Stomach (tissue), 4 donors: ENCODE results near the gene STK11.

Experiments used
- CTCF ChIP-seq, 7 experiments: fragments of 450-650 bp in 4 of 7; fragments of 200-600 bp in 3 of 7; sonication (generic) in 3 of 7; IDR thresholded peaks; one replicate each; pipeline ENCODE4 v1.5.1; 2016 to 2019; ENCODE audit warnings: antibody characterized with exemption in 7 of 7, control low read depth in 2 of 7, mild to moderate bottlenecking in 1 of 7
- POLR2A ChIP-seq, 4 donors: fragments of 450-650 bp; IDR thresholded peaks; one replicate each; pipeline ENCODE4 v1.6.1; 2016; ENCODE audit warnings: antibody characterized with exemption in 4 of 4, control low read depth in 2 of 4, mild to moderate bottlenecking in 1 of 4, moderate library complexity in 1 of 4

GRCh38 chr19:1206150-1206863 is 729 bp downstream of the STK11 start:
- TF ChIP-seq POLR2A (IDR thresholded peaks at IDR 0.05) (no peak), CTCF (IDR thresholded peaks at IDR 0.05) (no peak)
